CD4-positive, alpha-beta T cell (primary cell): ENCODE measurements around the gene SLC24A5. TPM values are rescaled to one million over a fixed set of nuclear protein-coding genes. Genes with fewer than 3 reads are reported as not detected.

Experiments used
- ATAC-seq: fragments of 200-7000 bp; cut with Tn5 transposase; one replicate; pipeline ENCODE4 v1.10.0; 2022; ENCODE audit warnings: mild to moderate bottlenecking; ENCODE audit not compliant: poor library complexity
- CTCF ChIA-PET: fragments of 350-600 bp; sonication (Branson Sonifier 250); formaldehyde crosslinking; loops from one replicate; lab custom pipeline; 2021; ENCODE audit warnings: antibody characterized with exemption, inconsistent platforms; lab: Charles Lee
- POLR2A ChIA-PET: fragments of 350-600 bp; sonication (Branson Sonifier 250); formaldehyde crosslinking; loops from one replicate; lab custom pipeline; 2021; ENCODE audit warnings: antibody characterized with exemption, inconsistent platforms; lab: Charles Lee
- DNase-seq, 14 experiments: peaks; one replicate each; pipeline ENCODE4 v3.0.0-alpha.2; 2013 to 2020; ENCODE audit warnings: mixed read lengths in 2 of 14
- H3K27ac ChIP-seq, 2 donors: one replicate each; pipeline versions ENCODE4 v1.5.1 to v1.7.0; 2013; ENCODE audit warnings: low read length in 2 of 2, low read depth in 1 of 2, mild to moderate bottlenecking in 1 of 2
- H3K27me3 ChIP-seq, 2 experiments: 1 replicate in 1 of 2; 2 replicates in 1 of 2; pipeline versions ENCODE4 v1.6.1 to v1.7.0; 2013; ENCODE audit warnings: low read length in 2 of 2, control low read depth in 1 of 2, mild to moderate bottlenecking in 1 of 2, moderate library complexity in 1 of 2; ENCODE audit not compliant: insufficient read depth in 2 of 2, control insufficient read depth in 1 of 2
- H3K36me3 ChIP-seq: one replicate; pipeline ENCODE4 v1.6.1; 2013; ENCODE audit warnings: low read length, control low read depth; ENCODE audit not compliant: insufficient read depth
- H3K4me1 ChIP-seq: one replicate; pipeline ENCODE4 v1.6.1; 2013; ENCODE audit warnings: low read length, control low read depth; ENCODE audit not compliant: insufficient read depth
- H3K4me3 ChIP-seq: one replicate; pipeline ENCODE4 v1.5.1; 2013; ENCODE audit warnings: mild to moderate bottlenecking, low read length, moderate library complexity
- H3K9me3 ChIP-seq, 2 experiments: 1 replicate in 1 of 2; 2 replicates in 1 of 2; pipeline versions ENCODE4 v1.6.1 to v1.7.0; 2013; ENCODE audit warnings: low read length in 2 of 2, mild to moderate bottlenecking in 2 of 2, control low read depth in 1 of 2, moderate library complexity in 1 of 2; ENCODE audit not compliant: control insufficient read depth in 1 of 2, insufficient read depth in 1 of 2
- H3K27ac Mint-ChIP-seq: one replicate; pipeline ENCODE4 v1.8.0; 2020; ENCODE audit warnings: mixed read lengths
- H3K27me3 Mint-ChIP-seq: one replicate; pipeline ENCODE4 v1.8.0; 2021; ENCODE audit warnings: mixed read lengths
- H3K36me3 Mint-ChIP-seq: one replicate; pipeline ENCODE4 v1.8.0; 2021; ENCODE audit warnings: low read depth, mixed read lengths
- H3K4me1 Mint-ChIP-seq: one replicate; pipeline ENCODE4 v1.8.0; 2021; ENCODE audit warnings: low read depth, mixed read lengths
- H3K4me3 Mint-ChIP-seq: one replicate; pipeline ENCODE4 v1.8.0; 2020; ENCODE audit warnings: mild to moderate bottlenecking, mixed read lengths
- H3K9me3 Mint-ChIP-seq: one replicate; pipeline ENCODE4 v1.8.0; 2020; ENCODE audit warnings: mixed read lengths
- CTCF ChIP-seq: fragments of 200-600 bp; IDR thresholded peaks from one replicate; pipeline ENCODE4 v1.8.0; 2022; ENCODE audit warnings: antibody characterized with exemption, mild to moderate bottlenecking
- intact Hi-C, 2 experiments: fragments of 100-400 bp; cut with DNase I in 1 of 2; cut with micrococcal nuclease in 1 of 2; formaldehyde crosslinking; loops; one replicate each; pipeline versions ENCODE4 v1.15.1 to v1.9.0; 2023 to 2025; cut with DNase I, micrococcal nuclease
- total RNA-seq, 174 experiments: library from RNA in 2 of 174; stranded (reverse) in 2 of 174; gene quantifications; one replicate each; pipeline ENCODE4 v1.2.3 and lab custom pipeline; 2021 to 2026

Gene SLC24A5
- total RNA-seq, 2 experiments from 2014 or later: not detected

- Mint-ChIP-seq H3K4me1 (no peaks in the 10 kb centered on the region), H3K9me3 (no peaks in the 10 kb centered on the region), H3K4me3 (no peak overlapping the region), H3K36me3 (no peaks in the 10 kb centered on the region), H3K27ac (no peak overlapping the region), H3K27me3 (peaks cover 17% of the 10 kb centered on the region)
- Histone ChIP-seq H3K4me1 (no peaks in the 10 kb centered on the region), H3K4me3 (no peak overlapping the region), H3K27me3 (no peaks in the 10 kb centered on the region), H3K9me3 (no peaks in the 10 kb centered on the region), H3K36me3 (no peaks in the 10 kb centered on the region), H3K27ac (no peak overlapping the region)
- ChIA-PET CTCF (no interaction called here), POLR2A (no interaction called here)
- intact Hi-C loops: no loop called here
- TF ChIP-seq CTCF: no peak
- ATAC-seq: no peak
- DNase-seq: no peak
Measured at GRCh38 chr15:48090666-48091065, 30.1 kb upstream of the SLC24A5 start.

GRCh38 chr15:48091522-48091921 lies 29.3 kb upstream of the SLC24A5 start:
- Mint-ChIP-seq H3K4me1 (no peaks in the 10 kb centered on the region), H3K9me3 (no peaks in the 10 kb centered on the region), H3K36me3 (no peaks in the 10 kb centered on the region), H3K4me3 (no peak overlapping the region), H3K27ac (no peak overlapping the region), H3K27me3 (peaks cover 20% of the 10 kb centered on the region)
- ChIA-PET CTCF (no interaction called here), POLR2A (no interaction called here)
- H3K36me3 ChIP-seq: no peaks in the 10 kb centered on the region
- H3K4me3 ChIP-seq: no peak overlapping the region
- DNase-seq: no peak
- intact Hi-C loops: no loop called here
- no peak for TF ChIP-seq CTCF
- H3K27ac ChIP-seq: no peak overlapping the region
- no peaks in the 10 kb centered on the region for H3K9me3 ChIP-seq
- H3K27me3 ChIP-seq: no peaks in the 10 kb centered on the region
- H3K4me1 ChIP-seq: no peaks in the 10 kb centered on the region
- no peak for ATAC-seq

- no peaks in the 10 kb centered on the region for H3K36me3 Mint-ChIP-seq
- no peaks in the 10 kb centered on the region for H3K9me3 Mint-ChIP-seq
- H3K4me3 Mint-ChIP-seq: no peak overlapping the region
- DNase-seq (no peak), ATAC-seq (no peak)
- Histone ChIP-seq H3K27ac (no peak overlapping the region), H3K9me3 (no peaks in the 10 kb centered on the region), H3K36me3 (no peaks in the 10 kb centered on the region), H3K4me1 (no peaks in the 10 kb centered on the region), H3K27me3 (no peaks in the 10 kb centered on the region), H3K4me3 (no peak overlapping the region)
- H3K27me3 Mint-ChIP-seq: peaks cover 30% of the 10 kb centered on the region
- H3K4me1 Mint-ChIP-seq: no peaks in the 10 kb centered on the region
- ChIA-PET CTCF (no interaction called here), POLR2A (no interaction called here)
- no peak for TF ChIP-seq CTCF
- intact Hi-C loops: no loop called here
- H3K27ac Mint-ChIP-seq: no peak overlapping the region
Measured at GRCh38 chr15:48096355-48096786, 24.4 kb upstream of the SLC24A5 start.
